ENCODE data around the gene ARHGAP32. TPM values are rescaled to one million over a fixed set of nuclear protein-coding genes. Genes with fewer than 3 reads are reported as not detected.

Gene ARHGAP32
- total RNA-seq, 1 donor from 2014 or later = 50.8 TPM

DNA sequence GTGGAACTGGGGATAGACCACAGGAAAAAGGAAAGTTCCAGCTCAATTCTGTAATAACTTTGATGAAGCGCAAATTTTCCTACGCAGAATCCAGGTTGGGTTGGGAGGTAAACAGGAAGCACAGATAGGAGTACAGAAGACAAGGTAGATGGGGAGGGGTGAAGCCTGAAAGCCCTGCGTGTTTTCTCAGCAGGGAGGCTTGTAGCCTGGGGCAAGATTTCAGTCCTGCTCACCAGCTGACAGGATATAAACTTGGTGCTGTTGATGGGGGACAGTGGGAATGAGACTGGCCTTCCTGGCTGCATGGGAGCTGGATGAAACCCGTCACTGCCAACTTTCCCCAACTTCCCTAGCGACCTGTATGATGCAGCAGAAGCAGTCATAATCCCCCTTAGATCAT, 114.9 kb downstream of the ARHGAP32 start:
- FAIRE-seq (peak; percentile 23), DNase-seq (ENCODE audit: low read depth) (no peak)
- no peaks in the 10 kb centered on the region for H3K36me3 ChIP-seq (ENCODE audit: control insufficient read depth, insufficient read depth, low read length)
- H3K27me3 ChIP-seq (ENCODE audit: control insufficient read depth, insufficient read depth, low read length) = no peaks in the 10 kb centered on the region
- H3K4me3 ChIP-seq (ENCODE audit: low read depth, low read length) = no peak overlapping the region
- TF ChIP-seq, protein P1, sequence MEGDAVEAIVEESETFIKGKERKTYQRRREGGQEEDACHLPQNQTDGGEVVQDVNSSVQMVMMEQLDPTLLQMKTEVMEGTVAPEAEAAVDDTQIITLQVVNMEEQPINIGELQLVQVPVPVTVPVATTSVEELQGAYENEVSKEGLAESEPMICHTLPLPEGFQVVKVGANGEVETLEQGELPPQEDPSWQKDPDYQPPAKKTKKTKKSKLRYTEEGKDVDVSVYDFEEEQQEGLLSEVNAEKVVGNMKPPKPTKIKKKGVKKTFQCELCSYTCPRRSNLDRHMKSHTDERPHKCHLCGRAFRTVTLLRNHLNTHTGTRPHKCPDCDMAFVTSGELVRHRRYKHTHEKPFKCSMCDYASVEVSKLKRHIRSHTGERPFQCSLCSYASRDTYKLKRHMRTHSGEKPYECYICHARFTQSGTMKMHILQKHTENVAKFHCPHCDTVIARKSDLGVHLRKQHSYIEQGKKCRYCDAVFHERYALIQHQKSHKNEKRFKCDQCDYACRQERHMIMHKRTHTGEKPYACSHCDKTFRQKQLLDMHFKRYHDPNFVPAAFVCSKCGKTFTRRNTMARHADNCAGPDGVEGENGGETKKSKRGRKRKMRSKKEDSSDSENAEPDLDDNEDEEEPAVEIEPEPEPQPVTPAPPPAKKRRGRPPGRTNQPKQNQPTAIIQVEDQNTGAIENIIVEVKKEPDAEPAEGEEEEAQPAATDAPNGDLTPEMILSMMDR (IDR thresholded peaks at IDR 0.05; ENCODE audit: insufficient read depth, low read length, severe bottlenecking) = no peak

DNA sequence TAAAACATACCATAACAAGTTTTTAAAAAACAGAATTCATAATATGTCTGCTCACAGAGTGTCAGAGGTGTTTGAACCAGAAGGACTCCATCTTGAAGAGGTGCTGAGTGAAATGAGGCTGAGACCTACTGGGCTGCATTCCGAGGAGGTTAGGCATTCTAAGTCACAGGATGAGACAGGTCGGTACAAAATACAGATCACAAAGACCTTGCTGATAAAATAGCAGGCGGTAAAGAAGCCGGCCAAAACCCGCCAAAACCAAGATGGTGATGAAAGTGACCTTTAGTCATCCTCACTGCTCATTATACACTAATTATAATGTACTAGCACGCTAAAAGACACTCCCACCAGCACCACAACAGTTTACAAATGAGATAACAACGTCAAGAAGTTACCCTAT, 116.4 kb downstream of the ARHGAP32 start:
- Histone ChIP-seq H3K4me3 (ENCODE audit: low read depth, low read length) (no peak overlapping the region), H3K27me3 (ENCODE audit: control insufficient read depth, insufficient read depth, low read length) (no peaks in the 10 kb centered on the region), H3K36me3 (ENCODE audit: control insufficient read depth, insufficient read depth, low read length) (no peaks in the 10 kb centered on the region)
- TF ChIP-seq, protein P1 (IDR thresholded peaks at IDR 0.05; ENCODE audit: insufficient read depth, low read length, severe bottlenecking) = no peak
- peak; percentile 87 for DNase-seq (ENCODE audit: low read depth)
- peak; percentile 32 for FAIRE-seq

DNA sequence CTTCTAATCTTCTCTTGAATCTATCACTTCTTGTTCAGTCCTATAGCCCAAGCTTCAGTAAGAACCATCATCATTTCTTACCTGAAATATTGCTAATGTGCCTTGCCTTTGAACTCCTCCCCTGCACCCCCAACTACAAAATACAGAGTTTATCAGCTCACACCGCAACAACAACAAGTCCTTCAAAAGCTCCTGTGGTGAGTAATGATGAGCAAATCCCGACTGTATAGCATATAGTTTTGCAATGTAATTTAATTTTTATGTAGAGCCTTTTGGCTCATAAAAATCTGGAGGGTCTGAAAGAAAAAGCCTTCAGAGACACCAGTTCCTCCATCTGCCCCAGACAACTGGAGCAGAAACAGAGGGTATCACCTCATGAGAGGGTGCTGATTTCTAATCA, 124.7 kb downstream of the ARHGAP32 start:
- no peaks in the 10 kb centered on the region for H3K27me3 ChIP-seq (ENCODE audit: control insufficient read depth, insufficient read depth, low read length)
- FAIRE-seq (no peak), DNase-seq (ENCODE audit: low read depth) (peak; percentile 68)
- no peaks in the 10 kb centered on the region for H3K36me3 ChIP-seq (ENCODE audit: control insufficient read depth, insufficient read depth, low read length)
- TF ChIP-seq, protein P1 (IDR thresholded peaks at IDR 0.05; ENCODE audit: insufficient read depth, low read length, severe bottlenecking) = no peak
- H3K4me3 ChIP-seq (ENCODE audit: low read depth, low read length) = no peak overlapping the region

DNA sequence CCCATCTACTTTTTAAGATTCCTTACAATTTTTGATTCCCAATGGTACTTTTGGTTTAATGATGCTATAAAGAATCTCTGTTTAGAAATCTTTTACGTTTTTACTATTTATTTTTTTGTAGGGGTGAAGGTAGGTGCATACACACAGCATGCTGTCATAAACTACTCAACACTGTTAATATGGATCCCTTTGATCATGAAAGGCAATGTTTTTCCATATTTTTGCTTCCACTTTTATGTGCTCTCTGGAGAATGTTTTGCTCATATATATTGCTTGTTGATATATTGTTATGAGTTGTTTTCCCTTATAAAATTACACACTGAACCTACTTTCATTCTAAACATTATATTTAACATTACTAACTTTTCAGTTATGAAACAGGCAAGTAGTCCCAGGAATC, 125.9 kb downstream of the ARHGAP32 start:
- Histone ChIP-seq H3K4me3 (ENCODE audit: low read depth, low read length) (no peak overlapping the region), H3K36me3 (ENCODE audit: control insufficient read depth, insufficient read depth, low read length) (no peaks in the 10 kb centered on the region), H3K27me3 (ENCODE audit: control insufficient read depth, insufficient read depth, low read length) (no peaks in the 10 kb centered on the region)
- no peak for DNase-seq (ENCODE audit: low read depth)
- TF ChIP-seq, protein P1 (IDR thresholded peaks at IDR 0.05; ENCODE audit: insufficient read depth, low read length, severe bottlenecking) = no peak
- FAIRE-seq = no peak

DNA sequence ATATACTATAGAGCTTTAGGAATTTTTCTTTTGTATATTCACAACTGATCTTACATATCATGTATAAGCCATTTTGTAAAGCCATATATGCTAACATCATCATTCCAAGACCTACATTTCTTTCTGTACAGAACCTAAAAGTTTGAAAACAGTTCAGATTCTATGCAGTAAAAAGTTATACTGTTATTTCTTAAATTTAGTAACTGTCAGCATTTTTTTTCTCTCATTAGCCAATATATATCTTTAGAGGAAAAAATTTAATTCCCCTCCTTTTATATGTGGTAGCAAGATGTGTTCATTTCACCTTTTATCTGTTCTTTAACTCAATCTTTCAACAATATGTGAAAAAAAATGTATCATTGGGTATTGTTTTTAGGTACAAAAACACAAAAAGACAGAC, 129.0 kb downstream of the ARHGAP32 start:
- DNase-seq (ENCODE audit: low read depth) (no peak), FAIRE-seq (no peak)
- Histone ChIP-seq H3K27me3 (ENCODE audit: control insufficient read depth, insufficient read depth, low read length) (no peaks in the 10 kb centered on the region), H3K36me3 (ENCODE audit: control insufficient read depth, insufficient read depth, low read length) (no peaks in the 10 kb centered on the region), H3K4me3 (ENCODE audit: low read depth, low read length) (no peak overlapping the region)
- TF ChIP-seq, protein P1 (IDR thresholded peaks at IDR 0.05; ENCODE audit: insufficient read depth, low read length, severe bottlenecking) = no peak

DNA sequence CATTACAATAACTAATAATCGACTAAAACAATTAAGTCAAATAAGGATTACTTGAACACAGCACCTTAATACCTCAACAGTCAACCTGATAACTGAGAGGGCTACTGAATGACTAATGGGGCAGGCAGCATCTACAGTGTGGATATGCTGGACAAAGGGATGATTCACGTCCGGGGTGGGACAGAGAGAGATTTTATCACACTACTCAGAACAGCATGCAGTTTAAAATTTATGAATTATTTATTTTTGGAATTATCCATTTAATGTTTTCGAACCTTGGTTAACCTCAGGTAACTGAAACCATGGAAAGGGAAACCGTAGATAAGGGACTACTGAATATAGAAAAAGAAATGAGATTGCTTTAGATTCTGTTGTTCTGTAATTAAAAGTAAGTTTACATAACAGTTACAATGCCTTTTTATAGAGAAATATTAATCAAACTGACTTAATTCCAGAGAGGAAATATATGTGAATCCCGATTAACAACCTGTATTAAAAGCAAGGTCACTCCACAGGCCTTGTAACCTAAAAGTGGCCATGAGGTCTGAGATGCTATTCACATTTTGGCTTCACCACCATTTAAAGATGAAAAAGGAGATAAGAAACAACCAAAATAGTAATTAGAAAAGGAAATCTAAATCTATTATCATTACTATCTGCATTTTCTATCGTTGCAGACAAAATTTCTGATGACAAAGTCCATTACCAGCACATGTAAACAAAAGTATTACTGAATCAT, 130.5 kb downstream of the ARHGAP32 start:
- TF ChIP-seq, protein P1 (IDR thresholded peaks at IDR 0.05; ENCODE audit: insufficient read depth, low read length, severe bottlenecking) = no peak
- FAIRE-seq (peak; percentile 50), DNase-seq (ENCODE audit: low read depth) (peak; percentile 93)
- peaks cover 1% of the 10 kb centered on the region for H3K36me3 ChIP-seq (ENCODE audit: control insufficient read depth, insufficient read depth, low read length)
- no peak overlapping the region for H3K4me3 ChIP-seq (ENCODE audit: low read depth, low read length)
- no peaks in the 10 kb centered on the region for H3K27me3 ChIP-seq (ENCODE audit: control insufficient read depth, insufficient read depth, low read length)
